Neural progenitor cell (in vitro differentiated cells): Measurements from ENCODE around the gene DAW1. TPM values are rescaled to one million over a fixed set of nuclear protein-coding genes. Genes with fewer than 3 reads are reported as not detected.

Experiments used
- DNase-seq: peaks from one replicate; pipeline ENCODE4 v3.0.0-alpha.2; 2016; ENCODE audit warnings: low spot score
- H2AFZ ChIP-seq: fragments of 200-600 bp; sonication (generic); replicated peaks from 2 replicates; pipeline ENCODE4 v1.6.1; 2016; ENCODE audit warnings: antibody characterized with exemption
- H3F3A ChIP-seq: fragments of 200-600 bp; sonication (generic); 2 replicates; pipeline ENCODE4 v1.6.1; 2016; ENCODE audit warnings: antibody characterized with exemption, low read depth
- H3K27ac ChIP-seq: fragments of 200-600 bp; sonication (generic); 2 replicates; pipeline ENCODE4 v1.5.1; 2016; ENCODE audit warnings: mild to moderate bottlenecking
- H3K27me3 ChIP-seq: fragments of 200-600 bp; sonication (generic); 2 replicates; pipeline ENCODE4 v1.6.1; 2016; ENCODE audit warnings: mild to moderate bottlenecking, moderate library complexity
- H3K36me3 ChIP-seq: fragments of 200-600 bp; sonication (generic); 2 replicates; pipeline ENCODE4 v1.5.1; 2016
- H3K4me1 ChIP-seq: fragments of 200-600 bp; sonication (generic); 2 replicates; pipeline ENCODE4 v1.6.1; 2016; ENCODE audit warnings: mixed run types
- H3K4me2 ChIP-seq: fragments of 200-600 bp; sonication (generic); 2 replicates; pipeline ENCODE4 v1.6.1; 2016
- H3K4me3 ChIP-seq: fragments of 200-600 bp; sonication (generic); 2 replicates; pipeline ENCODE4 v1.5.1; 2016
- H3K79me2 ChIP-seq: fragments of 200-600 bp; sonication (generic); 2 replicates; pipeline ENCODE4 v1.6.1; 2016; ENCODE audit warnings: low read depth
- H3K9ac ChIP-seq: fragments of 200-600 bp; sonication (generic); 2 replicates; pipeline ENCODE4 v1.6.1; 2016
- H3K9me3 ChIP-seq: fragments of 200-600 bp; sonication (generic); 2 replicates; pipeline ENCODE4 v1.5.1; 2016; ENCODE audit warnings: low read depth
- H4K20me1 ChIP-seq: fragments of 200-600 bp; sonication (generic); 2 replicates; pipeline ENCODE4 v1.6.1; 2016; ENCODE audit warnings: low read depth
- H3K27ac Mint-ChIP-seq: 3 replicates; pipeline ENCODE4 v1.8.0; 2021; ENCODE audit warnings: mixed read lengths
- H3K27me3 Mint-ChIP-seq: 2 replicates; pipeline ENCODE4 v1.8.0; 2022; ENCODE audit warnings: low read depth, mild to moderate bottlenecking, inconsistent platforms, moderate library complexity, mixed read lengths; ENCODE audit not compliant: insufficient read depth
- H3K36me3 Mint-ChIP-seq: 3 replicates; pipeline ENCODE4 v1.8.0; 2021; ENCODE audit warnings: mixed read lengths
- H3K4me1 Mint-ChIP-seq: 3 replicates; pipeline ENCODE4 v1.8.0; 2021; ENCODE audit warnings: mixed read lengths
- H3K4me3 Mint-ChIP-seq: 3 replicates; pipeline ENCODE4 v1.8.0; 2021; ENCODE audit warnings: mild to moderate bottlenecking, moderate library complexity, mixed read lengths
- H3K9me3 Mint-ChIP-seq: 3 replicates; pipeline ENCODE4 v1.8.0; 2020; ENCODE audit warnings: mixed read lengths
- EZH2 ChIP-seq: fragments of 200-600 bp; sonication (generic); IDR thresholded peaks from 2 replicates; pipeline ENCODE4 v1.6.1; 2017; ENCODE audit warnings: antibody characterized with exemption, mild to moderate bottlenecking, moderate library complexity
- EZH2phosphoT487 ChIP-seq: fragments of 200-600 bp; sonication (generic); IDR thresholded peaks from 2 replicates; pipeline ENCODE4 v1.6.1; 2017; ENCODE audit warnings: antibody characterized with exemption
- total RNA-seq: library from RNA; depleted of rRNA; stranded (reverse); fragments of >200 nt; gene quantifications from 2 replicates; pipeline ENCODE4 v1.2.3, GENCODE V29; 2015; ENCODE audit warnings: low replicate concordance
- TF ChIP-seq, protein P1 (sequence below): fragments of 200-600 bp; sonication (generic); IDR thresholded peaks from 2 replicates; pipeline ENCODE4 v1.5.1; 2017; ENCODE audit warnings: antibody characterized with exemption, mild to moderate bottlenecking

DAW1 gene
- total RNA-seq, 1 donor from 2014 or later: not detected

DNA sequence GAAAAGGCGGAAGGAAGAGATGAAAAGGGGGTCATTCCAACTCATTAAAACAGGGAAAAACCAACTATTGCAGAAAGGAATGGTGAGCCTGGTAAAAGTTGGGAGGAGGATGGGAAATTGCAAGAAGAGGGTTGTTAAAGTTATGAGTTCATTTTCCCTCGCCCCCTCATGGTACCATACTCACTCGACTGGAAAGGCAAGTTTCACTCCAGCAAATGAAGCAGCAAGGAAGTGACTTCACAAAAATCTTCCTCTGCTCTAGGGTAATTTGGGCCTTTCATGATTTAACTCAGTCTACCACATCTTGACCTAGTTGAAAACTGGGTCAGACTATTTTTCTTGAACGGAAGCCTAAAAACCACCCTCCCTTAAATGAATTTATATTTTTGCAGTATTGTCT lies 22.8 kb upstream of the DAW1 start:
- TF ChIP-seq EZH2phosphoT487 (no peak), EZH2 (no peak)
- Histone ChIP-seq H3K4me1 (no peaks in the 10 kb centered on the region), H2AFZ (no peak overlapping the region), H3K79me2 (no peaks in the 10 kb centered on the region), H3F3A (no peaks in the 10 kb centered on the region), H4K20me1 (no peaks in the 10 kb centered on the region), H3K4me2 (no peak overlapping the region), H3K27ac (no peak overlapping the region), H3K36me3 (no peaks in the 10 kb centered on the region), H3K9me3 (no peaks in the 10 kb centered on the region), H3K27me3 (no peaks in the 10 kb centered on the region), H3K4me3 (no peak overlapping the region), H3K9ac (no peak overlapping the region)
- no peak for DNase-seq
- Mint-ChIP-seq H3K36me3 (no peaks in the 10 kb centered on the region), H3K4me3 (no peak overlapping the region), H3K27me3 (peaks cover 2% of the 10 kb centered on the region), H3K27ac (no peak overlapping the region), H3K9me3 (no peaks in the 10 kb centered on the region), H3K4me1 (peaks cover 4% of the 10 kb centered on the region)

DNA sequence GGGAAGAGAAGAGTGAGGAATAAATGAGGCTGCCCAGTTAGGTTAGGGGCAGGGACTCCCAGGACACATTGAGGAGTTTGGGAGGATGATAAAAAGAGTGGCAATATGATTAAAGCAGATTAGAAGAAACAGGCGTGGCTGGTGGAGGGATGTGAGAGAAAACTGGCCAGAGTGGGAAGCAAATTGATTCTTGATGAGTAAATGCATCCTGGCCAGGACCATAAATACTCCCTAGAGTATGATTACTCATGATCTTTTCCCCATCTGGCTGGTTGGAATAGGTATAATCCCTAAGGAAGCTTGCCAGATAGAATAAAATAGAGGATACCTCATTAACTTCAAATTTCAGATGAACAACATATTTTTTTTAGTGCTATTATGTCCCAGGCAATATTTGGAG lies 21.5 kb upstream of the DAW1 start:
- Histone ChIP-seq H2AFZ (no peak overlapping the region), H3K9me3 (no peaks in the 10 kb centered on the region), H3K4me3 (no peak overlapping the region), H3K4me1 (no peaks in the 10 kb centered on the region), H3K9ac (no peak overlapping the region), H4K20me1 (no peaks in the 10 kb centered on the region), H3K27ac (no peak overlapping the region), H3K27me3 (no peaks in the 10 kb centered on the region), H3F3A (no peaks in the 10 kb centered on the region), H3K4me2 (no peak overlapping the region), H3K79me2 (no peaks in the 10 kb centered on the region), H3K36me3 (no peaks in the 10 kb centered on the region)
- Mint-ChIP-seq H3K27me3 (peaks cover 2% of the 10 kb centered on the region), H3K4me1 (peaks cover 6% of the 10 kb centered on the region), H3K9me3 (no peaks in the 10 kb centered on the region), H3K27ac (no peak overlapping the region), H3K4me3 (no peak overlapping the region), H3K36me3 (no peaks in the 10 kb centered on the region)
- no peak for DNase-seq
- TF ChIP-seq EZH2phosphoT487: no peak
- no peak for TF ChIP-seq EZH2
- TF ChIP-seq, protein P1, sequence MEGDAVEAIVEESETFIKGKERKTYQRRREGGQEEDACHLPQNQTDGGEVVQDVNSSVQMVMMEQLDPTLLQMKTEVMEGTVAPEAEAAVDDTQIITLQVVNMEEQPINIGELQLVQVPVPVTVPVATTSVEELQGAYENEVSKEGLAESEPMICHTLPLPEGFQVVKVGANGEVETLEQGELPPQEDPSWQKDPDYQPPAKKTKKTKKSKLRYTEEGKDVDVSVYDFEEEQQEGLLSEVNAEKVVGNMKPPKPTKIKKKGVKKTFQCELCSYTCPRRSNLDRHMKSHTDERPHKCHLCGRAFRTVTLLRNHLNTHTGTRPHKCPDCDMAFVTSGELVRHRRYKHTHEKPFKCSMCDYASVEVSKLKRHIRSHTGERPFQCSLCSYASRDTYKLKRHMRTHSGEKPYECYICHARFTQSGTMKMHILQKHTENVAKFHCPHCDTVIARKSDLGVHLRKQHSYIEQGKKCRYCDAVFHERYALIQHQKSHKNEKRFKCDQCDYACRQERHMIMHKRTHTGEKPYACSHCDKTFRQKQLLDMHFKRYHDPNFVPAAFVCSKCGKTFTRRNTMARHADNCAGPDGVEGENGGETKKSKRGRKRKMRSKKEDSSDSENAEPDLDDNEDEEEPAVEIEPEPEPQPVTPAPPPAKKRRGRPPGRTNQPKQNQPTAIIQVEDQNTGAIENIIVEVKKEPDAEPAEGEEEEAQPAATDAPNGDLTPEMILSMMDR: no peak

DNA sequence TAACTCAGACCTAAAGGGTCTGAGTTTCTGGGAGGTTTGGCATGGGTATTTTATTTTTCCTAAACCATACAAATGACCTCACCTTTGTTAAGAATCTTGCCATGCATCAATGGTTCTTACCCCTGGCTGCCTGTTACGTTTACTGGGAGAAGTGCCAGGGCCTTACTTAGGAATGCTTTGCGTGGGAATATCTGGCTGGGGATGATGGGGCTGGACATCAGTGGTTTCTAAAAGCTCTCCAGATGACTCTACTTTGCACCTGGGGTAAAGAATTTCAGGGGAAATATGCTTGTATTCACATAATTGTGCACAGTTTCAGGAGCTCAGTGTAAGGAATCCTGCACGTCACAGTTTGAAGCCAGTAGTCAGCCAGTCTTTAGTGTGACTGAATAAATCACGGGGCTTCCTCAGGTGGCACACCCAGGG lies 18.2 kb upstream of the DAW1 start:
- Histone ChIP-seq H3K79me2 (no peaks in the 10 kb centered on the region), H2AFZ (no peak overlapping the region), H3K4me3 (no peak overlapping the region), H4K20me1 (no peaks in the 10 kb centered on the region), H3K27ac (no peak overlapping the region), H3K36me3 (no peaks in the 10 kb centered on the region), H3F3A (no peaks in the 10 kb centered on the region), H3K4me1 (no peaks in the 10 kb centered on the region), H3K4me2 (no peak overlapping the region), H3K9me3 (no peaks in the 10 kb centered on the region), H3K9ac (no peak overlapping the region), H3K27me3 (no peaks in the 10 kb centered on the region)
- H3K4me1 Mint-ChIP-seq: peaks cover 6% of the 10 kb centered on the region
- H3K9me3 Mint-ChIP-seq: no peaks in the 10 kb centered on the region
- no peak for DNase-seq
- no peak overlapping the region for H3K27ac Mint-ChIP-seq
- no peak overlapping the region for H3K4me3 Mint-ChIP-seq
- peaks cover 2% of the 10 kb centered on the region for H3K27me3 Mint-ChIP-seq
- TF ChIP-seq EZH2: no peak
- TF ChIP-seq, protein P1: no peak
- TF ChIP-seq EZH2phosphoT487: no peak
- H3K36me3 Mint-ChIP-seq: no peaks in the 10 kb centered on the region

DNA sequence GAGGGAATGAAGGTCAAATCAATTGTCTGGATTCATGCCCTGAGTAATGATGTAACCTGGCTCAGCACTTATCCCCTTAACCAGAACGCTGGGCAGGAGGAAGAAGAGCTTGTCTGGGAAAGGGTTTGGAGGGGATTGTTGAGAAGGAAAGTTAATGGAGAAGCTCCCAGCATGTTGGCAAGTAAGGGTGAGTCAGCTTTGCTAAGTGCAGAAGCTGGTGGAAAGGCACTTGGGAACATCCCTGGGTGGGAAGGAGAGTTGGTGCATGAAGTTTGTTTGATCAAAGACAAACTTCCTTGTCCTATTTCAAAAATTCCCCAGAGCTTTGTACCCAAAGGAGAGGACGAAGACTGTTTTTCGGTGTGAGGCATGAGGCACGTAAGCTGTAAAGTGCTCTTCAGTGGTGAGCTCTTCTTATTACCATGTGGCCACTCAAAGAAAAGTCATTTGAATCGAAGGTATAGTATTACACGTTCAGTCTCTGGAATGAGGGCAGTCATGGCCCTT lies 17.6 kb upstream of the DAW1 start:
- Histone ChIP-seq H3F3A (no peaks in the 10 kb centered on the region), H3K4me3 (no peak overlapping the region), H3K9ac (no peak overlapping the region), H3K79me2 (no peaks in the 10 kb centered on the region), H2AFZ (no peak overlapping the region), H3K27me3 (no peaks in the 10 kb centered on the region), H3K9me3 (no peaks in the 10 kb centered on the region), H3K36me3 (no peaks in the 10 kb centered on the region), H3K4me2 (no peak overlapping the region), H3K4me1 (no peaks in the 10 kb centered on the region), H3K27ac (no peak overlapping the region), H4K20me1 (no peaks in the 10 kb centered on the region)
- Mint-ChIP-seq H3K27ac (no peak overlapping the region), H3K9me3 (no peaks in the 10 kb centered on the region), H3K4me3 (no peak overlapping the region), H3K27me3 (peaks cover 2% of the 10 kb centered on the region), H3K4me1 (peaks cover 6% of the 10 kb centered on the region), H3K36me3 (no peaks in the 10 kb centered on the region)
- DNase-seq: no peak
- no peak for TF ChIP-seq EZH2phosphoT487
- TF ChIP-seq, protein P1: no peak
- TF ChIP-seq EZH2: no peak
